COLO668 (cell line): ENCODE data around the gene TADA2A.

Experiments used
- DNase-seq: peaks from one replicate; lab custom pipeline; 2025; ENCODE audit not compliant: unreplicated experiment; lab: John Stamatoyannopoulos, UW

Gene TADA2A

GRCh38 chr17:37458805-37459204 lies 52.1 kb downstream of the TADA2A start:
- no peak for DNase-seq

- no peak for DNase-seq
Observed at GRCh38 chr17:37461668-37462067, 55.0 kb downstream of the TADA2A start.

GRCh38 chr17:37462492-37462891 lies 55.8 kb downstream of the TADA2A start:
- DNase-seq = no peak

- no peak for DNase-seq
Observed at GRCh38 chr17:37463039-37463438, 56.4 kb downstream of the TADA2A start.

- no peak for DNase-seq
Observed at GRCh38 chr17:37465069-37465616, 58.5 kb downstream of the TADA2A start.

GRCh38 chr17:37466471-37466870 lies 59.8 kb downstream of the TADA2A start:
- DNase-seq = no peak

GRCh38 chr17:37470181-37470580 lies 63.5 kb downstream of the TADA2A start:
- DNase-seq = no peak

- DNase-seq = no peak
Observed at GRCh38 chr17:37475731-37476420, 69.2 kb downstream of the TADA2A start.

GRCh38 chr17:37476431-37477120 lies 69.9 kb downstream of the TADA2A start:
- DNase-seq = no peak

GRCh38 chr17:37478187-37478586 lies 71.5 kb downstream of the TADA2A start:
- no peak for DNase-seq

GRCh38 chr17:37479025-37479424 lies 72.3 kb downstream of the TADA2A start:
- no peak for DNase-seq

- no peak for DNase-seq
Observed at GRCh38 chr17:37480427-37480826, 73.7 kb downstream of the TADA2A start.

GRCh38 chr17:37481001-37481665 lies 74.4 kb downstream of the TADA2A start:
- DNase-seq = no peak

- DNase-seq = no peak
Observed at GRCh38 chr17:37483311-37484039, 76.8 kb downstream of the TADA2A start.

- DNase-seq = no peak
Observed at GRCh38 chr17:37485938-37486570, 79.4 kb downstream of the TADA2A start.

- DNase-seq = peak; percentile 25
Observed at GRCh38 chr17:37488009-37488604, 81.4 kb downstream of the TADA2A start.

- DNase-seq = peak; percentile 59
Observed at GRCh38 chr17:37488607-37489196, 82.0 kb downstream of the TADA2A start.

GRCh38 chr17:37489197-37490001 lies 82.7 kb downstream of the TADA2A start, which contains the start of gene DUSP14:
TSS of gene DUSP14 (plus strand) at chr17:37489891. CDS start at chr17:37512273, 22,382 bp downstream.
- peak; percentile 89 for DNase-seq

GRCh38 chr17:37490022-37490587 lies 83.4 kb downstream of the TADA2A start:
- DNase-seq = peak; percentile 63
